PC-9 (cell line): ENCODE measurements around the gene CBX8.

Source experiments
- CTCF ChIP-seq: fragments of 200-600 bp; sonication (generic); conservative IDR thresholded peaks from 2 replicates; pipeline ENCODE4 v1.6.1; 2017; ENCODE audit warnings: mixed run types, antibody characterized with exemption, mild to moderate bottlenecking, moderate library complexity
- EZH2 ChIP-seq: fragments of 200-600 bp; sonication (generic); IDR thresholded peaks from 2 replicates; pipeline ENCODE4 v1.8.0; 2017; ENCODE audit warnings: antibody characterized with exemption, low read depth

- TF ChIP-seq CTCF (no peak), EZH2 (no peak)
Observed at GRCh38 chr17:79825580-79825921, 28.7 kb upstream of the CBX8 start.
